Duodenal mucosa (tissue), 2 donors: ENCODE data around the gene NRP1.

ENCODE experiments used
- H3K27ac ChIP-seq: one replicate; pipeline ENCODE4 v1.7.0; 2013; ENCODE audit warnings: low read depth, low read length
- H3K27me3 ChIP-seq, 2 donors: one replicate each; pipeline ENCODE4 v1.7.0; 2013; ENCODE audit warnings: low read length in 2 of 2, control low read depth in 1 of 2; ENCODE audit not compliant: insufficient read depth in 2 of 2, control insufficient read depth in 1 of 2
- H3K36me3 ChIP-seq, 2 donors: one replicate each; pipeline ENCODE4 v1.7.0; 2013; ENCODE audit warnings: low read length in 2 of 2, control low read depth in 1 of 2; ENCODE audit not compliant: insufficient read depth in 2 of 2, control insufficient read depth in 1 of 2
- H3K4me1 ChIP-seq, 2 donors: one replicate each; pipeline ENCODE4 v1.7.0; 2013; ENCODE audit warnings: low read length in 2 of 2, control low read depth in 1 of 2; ENCODE audit not compliant: insufficient read depth in 2 of 2, control insufficient read depth in 1 of 2
- H3K4me3 ChIP-seq, 2 donors: one replicate each; pipeline ENCODE4 v1.7.0; 2013; ENCODE audit warnings: low read length in 2 of 2, low read depth in 1 of 2
- H3K9ac ChIP-seq, 2 donors: one replicate each; pipeline ENCODE4 v1.7.0; 2013; ENCODE audit warnings: low read length in 2 of 2, low read depth in 1 of 2
- H3K9me3 ChIP-seq, 2 donors: one replicate each; pipeline ENCODE4 v1.7.0; 2013; ENCODE audit warnings: low read length in 2 of 2, control low read depth in 1 of 2; ENCODE audit not compliant: control insufficient read depth in 1 of 2

Gene NRP1

GRCh38 chr10:33371234-33371633 lies 36.8 kb upstream of the NRP1 start:
- Histone ChIP-seq H3K4me1 (no peaks in the 10 kb centered on the region), H3K4me3 (no peak overlapping the region), H3K27me3 (no peaks in the 10 kb centered on the region), H3K9me3 (peaks cover 5 to 6% of the 10 kb centered on the region in 2 donors), H3K36me3 (no peaks in the 10 kb centered on the region), H3K9ac (no peak overlapping the region), H3K27ac (no peak overlapping the region)

GRCh38 chr10:33370434-33370930 lies 36.0 kb upstream of the NRP1 start:
- Histone ChIP-seq H3K36me3 (no peaks in the 10 kb centered on the region), H3K4me1 (no peaks in the 10 kb centered on the region), H3K9ac (no peak overlapping the region), H3K9me3 (peaks cover 7 to 8% of the 10 kb centered on the region in 2 donors), H3K27ac (no peak overlapping the region), H3K27me3 (no peaks in the 10 kb centered on the region), H3K4me3 (no peak overlapping the region)

- Histone ChIP-seq H3K36me3 (no peaks in the 10 kb centered on the region), H3K4me3 (no peak overlapping the region), H3K9me3 (peaks cover 7 to 8% of the 10 kb centered on the region in 2 donors), H3K9ac (no peak overlapping the region), H3K4me1 (no peaks in the 10 kb centered on the region), H3K27ac (no peak overlapping the region), H3K27me3 (no peaks in the 10 kb centered on the region)
These were observed 33.6 kb upstream of the NRP1 start for GRCh38 chr10:33368086-33368485.

GRCh38 chr10:33365871-33366411 lies 31.5 kb upstream of the NRP1 start:
- Histone ChIP-seq H3K36me3 (no peaks in the 10 kb centered on the region), H3K9me3 (peaks cover 7 to 8% of the 10 kb centered on the region in 2 donors), H3K27me3 (no peaks in the 10 kb centered on the region), H3K9ac (no peak overlapping the region), H3K4me3 (no peak overlapping the region), H3K4me1 (no peaks in the 10 kb centered on the region), H3K27ac (no peak overlapping the region)

- H3K27me3 ChIP-seq, result no peaks in the 10 kb centered on the region
- no peaks in the 10 kb centered on the region for H3K4me1 ChIP-seq
- H3K36me3 ChIP-seq, result no peaks in the 10 kb centered on the region
- no peak overlapping the region for H3K27ac ChIP-seq
- no peak overlapping the region for H3K4me3 ChIP-seq
- H3K9ac ChIP-seq, result no peak overlapping the region
- peaks cover 7 to 8% of the 10 kb centered on the region in 2 donors for H3K9me3 ChIP-seq
These were observed 30.8 kb upstream of the NRP1 start for GRCh38 chr10:33365301-33365700.

GRCh38 chr10:33363106-33363505 lies 28.6 kb upstream of the NRP1 start:
- Histone ChIP-seq H3K36me3 (no peaks in the 10 kb centered on the region), H3K4me3 (no peak overlapping the region), H3K9ac (no peak overlapping the region), H3K27me3 (no peaks in the 10 kb centered on the region), H3K9me3 (peaks cover 7 to 8% of the 10 kb centered on the region in 2 donors), H3K4me1 (no peaks in the 10 kb centered on the region), H3K27ac (no peak overlapping the region)

- H3K27me3 ChIP-seq, result no peaks in the 10 kb centered on the region
- no peaks in the 10 kb centered on the region for H3K36me3 ChIP-seq
- H3K9me3 ChIP-seq, result no peaks in the 10 kb centered on the region
- no peak overlapping the region for H3K4me3 ChIP-seq
- H3K9ac ChIP-seq, result no peak overlapping the region
- H3K27ac ChIP-seq, result no peak overlapping the region
- no peaks in the 10 kb centered on the region for H3K4me1 ChIP-seq
These were observed 23.5 kb upstream of the NRP1 start for GRCh38 chr10:33358016-33358415.

GRCh38 chr10:33355274-33355673 lies 20.8 kb upstream of the NRP1 start:
- H3K9ac ChIP-seq, result no peak overlapping the region

GRCh38 chr10:33353853-33354252 lies 19.4 kb upstream of the NRP1 start:
- Histone ChIP-seq H3K27ac (no peak overlapping the region), H3K9ac (no peak overlapping the region), H3K36me3 (no peaks in the 10 kb centered on the region), H3K27me3 (no peaks in the 10 kb centered on the region), H3K9me3 (no peaks in the 10 kb centered on the region), H3K4me3 (no peak overlapping the region), H3K4me1 (no peaks in the 10 kb centered on the region)

More at GRCh38 chr10:33355274-33355673, 20.8 kb upstream of the NRP1 start:
- H3K4me1 ChIP-seq, result no peaks in the 10 kb centered on the region
- no peaks in the 10 kb centered on the region for H3K27me3 ChIP-seq
- H3K27ac ChIP-seq, result no peak overlapping the region
- H3K4me3 ChIP-seq, result no peak overlapping the region
- H3K9me3 ChIP-seq, result no peaks in the 10 kb centered on the region
- H3K36me3 ChIP-seq, result no peaks in the 10 kb centered on the region

GRCh38 chr10:33353334-33353733 lies 18.9 kb upstream of the NRP1 start:
- Histone ChIP-seq H3K27ac (no peak overlapping the region), H3K4me1 (no peaks in the 10 kb centered on the region), H3K36me3 (no peaks in the 10 kb centered on the region), H3K9me3 (no peaks in the 10 kb centered on the region), H3K27me3 (no peaks in the 10 kb centered on the region), H3K4me3 (no peak overlapping the region), H3K9ac (no peak overlapping the region)

- H3K27me3 ChIP-seq, result no peaks in the 10 kb centered on the region
- H3K4me3 ChIP-seq, result no peak overlapping the region
- H3K36me3 ChIP-seq, result no peaks in the 10 kb centered on the region
- no peaks in the 10 kb centered on the region for H3K9me3 ChIP-seq
- no peaks in the 10 kb centered on the region for H3K4me1 ChIP-seq
- H3K27ac ChIP-seq, result no peak overlapping the region
- H3K9ac ChIP-seq, result no peak overlapping the region
These were observed 18.1 kb upstream of the NRP1 start for GRCh38 chr10:33352615-33353014.
